HEK293 (cell line): ENCODE measurements around the gene B4GALT7.
"Not testable (repeated sequence)": the region's sequence is repeated elsewhere in the genome, so short reads cannot be mapped to it uniquely, and the experiment has no call there.

Experiments
- ZEB2 ChIP-seq: fragments of 450-650 bp; formaldehyde crosslinking; IDR thresholded peaks from 2 replicates; pipeline ENCODE4 v1.5.1; 2016; ENCODE audit warnings: missing biosample characterization, missing genetic modification characterization
- ZNF324 ChIP-seq: fragments of 450-650 bp; formaldehyde crosslinking; IDR thresholded peaks from 2 replicates; pipeline ENCODE4 v1.5.1; 2016; ENCODE audit warnings: missing biosample characterization, missing genetic modification characterization

DNA sequence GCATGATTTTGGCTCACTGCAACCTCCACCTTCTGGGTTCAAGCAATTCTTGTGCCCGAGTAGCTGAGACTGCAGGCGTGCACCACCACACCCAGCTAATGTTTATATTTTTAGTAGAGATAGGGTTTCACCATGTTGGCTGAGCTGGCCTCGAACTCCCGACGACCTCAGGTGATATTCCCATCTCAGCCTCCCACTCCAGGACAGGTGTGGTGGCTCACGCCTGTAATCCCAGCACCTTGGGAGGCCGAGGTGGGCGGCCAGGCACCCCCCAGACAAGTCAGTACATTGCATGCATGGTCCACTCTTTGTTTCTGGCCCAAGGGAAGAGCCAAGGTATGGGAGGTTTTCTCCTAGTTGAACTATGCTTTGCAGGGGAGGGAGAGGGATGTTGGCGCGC, 24.2 kb downstream of the B4GALT7 start:
- TF ChIP-seq ZNF324, ZEB2 (tag by site-specific recombination): not testable (repeated sequence)
